ENCODE data around the gene CDH13.

DNA sequence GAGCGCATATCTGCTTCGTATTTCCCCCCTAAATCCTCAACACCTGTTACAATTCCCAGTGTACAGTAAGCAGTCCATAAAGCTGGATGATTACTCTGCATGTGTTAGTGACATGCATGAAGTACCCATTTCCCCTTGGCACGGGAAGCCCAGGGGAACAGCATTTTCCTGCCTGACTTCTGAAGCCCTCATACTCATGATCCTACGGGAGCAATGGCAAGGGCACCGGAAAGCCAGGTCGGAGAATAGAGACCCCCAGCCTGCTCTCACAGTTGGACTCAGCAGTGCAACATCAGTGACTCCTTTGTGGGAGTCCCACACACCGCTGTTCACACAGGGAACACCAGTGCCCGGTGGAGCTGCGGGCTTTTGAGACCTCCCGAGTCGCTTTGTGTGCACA lies 336.9 kb downstream of the CDH13 start:
- TF ChIP-seq, protein P1, sequence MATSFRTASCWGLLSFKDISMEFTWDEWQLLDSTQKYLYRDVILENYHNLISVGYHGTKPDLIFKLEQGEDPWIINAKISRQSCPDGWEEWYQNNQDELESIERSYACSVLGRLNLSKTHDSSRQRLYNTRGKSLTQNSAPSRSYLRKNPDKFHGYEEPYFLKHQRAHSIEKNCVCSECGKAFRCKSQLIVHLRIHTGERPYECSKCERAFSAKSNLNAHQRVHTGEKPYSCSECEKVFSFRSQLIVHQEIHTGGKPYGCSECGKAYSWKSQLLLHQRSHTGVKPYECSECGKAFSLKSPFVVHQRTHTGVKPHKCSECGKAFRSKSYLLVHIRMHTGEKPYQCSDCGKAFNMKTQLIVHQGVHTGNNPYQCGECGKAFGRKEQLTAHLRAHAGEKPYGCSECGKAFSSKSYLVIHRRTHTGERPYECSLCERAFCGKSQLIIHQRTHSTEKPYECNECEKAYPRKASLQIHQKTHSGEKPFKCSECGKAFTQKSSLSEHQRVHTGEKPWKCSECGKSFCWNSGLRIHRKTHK (tag by site-specific recombination; IDR thresholded peaks at IDR 0.05), result no peak
- no peak for TF ChIP-seq TCF7L2 (IDR thresholded peaks at IDR 0.05; ENCODE audit: borderline replicate concordance, low read depth, low read length)
- TF ChIP-seq, protein P2, sequence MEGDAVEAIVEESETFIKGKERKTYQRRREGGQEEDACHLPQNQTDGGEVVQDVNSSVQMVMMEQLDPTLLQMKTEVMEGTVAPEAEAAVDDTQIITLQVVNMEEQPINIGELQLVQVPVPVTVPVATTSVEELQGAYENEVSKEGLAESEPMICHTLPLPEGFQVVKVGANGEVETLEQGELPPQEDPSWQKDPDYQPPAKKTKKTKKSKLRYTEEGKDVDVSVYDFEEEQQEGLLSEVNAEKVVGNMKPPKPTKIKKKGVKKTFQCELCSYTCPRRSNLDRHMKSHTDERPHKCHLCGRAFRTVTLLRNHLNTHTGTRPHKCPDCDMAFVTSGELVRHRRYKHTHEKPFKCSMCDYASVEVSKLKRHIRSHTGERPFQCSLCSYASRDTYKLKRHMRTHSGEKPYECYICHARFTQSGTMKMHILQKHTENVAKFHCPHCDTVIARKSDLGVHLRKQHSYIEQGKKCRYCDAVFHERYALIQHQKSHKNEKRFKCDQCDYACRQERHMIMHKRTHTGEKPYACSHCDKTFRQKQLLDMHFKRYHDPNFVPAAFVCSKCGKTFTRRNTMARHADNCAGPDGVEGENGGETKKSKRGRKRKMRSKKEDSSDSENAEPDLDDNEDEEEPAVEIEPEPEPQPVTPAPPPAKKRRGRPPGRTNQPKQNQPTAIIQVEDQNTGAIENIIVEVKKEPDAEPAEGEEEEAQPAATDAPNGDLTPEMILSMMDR (tag by site-specific recombination; IDR thresholded peaks at IDR 0.05), result no peak
- TF ChIP-seq, protein P3, sequence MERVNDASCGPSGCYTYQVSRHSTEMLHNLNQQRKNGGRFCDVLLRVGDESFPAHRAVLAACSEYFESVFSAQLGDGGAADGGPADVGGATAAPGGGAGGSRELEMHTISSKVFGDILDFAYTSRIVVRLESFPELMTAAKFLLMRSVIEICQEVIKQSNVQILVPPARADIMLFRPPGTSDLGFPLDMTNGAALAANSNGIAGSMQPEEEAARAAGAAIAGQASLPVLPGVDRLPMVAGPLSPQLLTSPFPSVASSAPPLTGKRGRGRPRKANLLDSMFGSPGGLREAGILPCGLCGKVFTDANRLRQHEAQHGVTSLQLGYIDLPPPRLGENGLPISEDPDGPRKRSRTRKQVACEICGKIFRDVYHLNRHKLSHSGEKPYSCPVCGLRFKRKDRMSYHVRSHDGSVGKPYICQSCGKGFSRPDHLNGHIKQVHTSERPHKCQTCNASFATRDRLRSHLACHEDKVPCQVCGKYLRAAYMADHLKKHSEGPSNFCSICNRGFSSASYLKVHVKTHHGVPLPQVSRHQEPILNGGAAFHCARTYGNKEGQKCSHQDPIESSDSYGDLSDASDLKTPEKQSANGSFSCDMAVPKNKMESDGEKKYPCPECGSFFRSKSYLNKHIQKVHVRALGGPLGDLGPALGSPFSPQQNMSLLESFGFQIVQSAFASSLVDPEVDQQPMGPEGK (tag by site-specific recombination; IDR thresholded peaks at IDR 0.05), result no peak
- TF ChIP-seq ZNF510 (tag by site-specific recombination; IDR thresholded peaks at IDR 0.05; ENCODE audit: insufficient replicate concordance), result no peak
- TF ChIP-seq ZNF274 (IDR thresholded peaks at IDR 0.05; ENCODE audit: low read length), result no peak
- no peak for TF ChIP-seq ZNF274 (tag by site-specific recombination; IDR thresholded peaks at IDR 0.05; ENCODE audit: borderline replicate concordance)
- TF ChIP-seq, protein P4, sequence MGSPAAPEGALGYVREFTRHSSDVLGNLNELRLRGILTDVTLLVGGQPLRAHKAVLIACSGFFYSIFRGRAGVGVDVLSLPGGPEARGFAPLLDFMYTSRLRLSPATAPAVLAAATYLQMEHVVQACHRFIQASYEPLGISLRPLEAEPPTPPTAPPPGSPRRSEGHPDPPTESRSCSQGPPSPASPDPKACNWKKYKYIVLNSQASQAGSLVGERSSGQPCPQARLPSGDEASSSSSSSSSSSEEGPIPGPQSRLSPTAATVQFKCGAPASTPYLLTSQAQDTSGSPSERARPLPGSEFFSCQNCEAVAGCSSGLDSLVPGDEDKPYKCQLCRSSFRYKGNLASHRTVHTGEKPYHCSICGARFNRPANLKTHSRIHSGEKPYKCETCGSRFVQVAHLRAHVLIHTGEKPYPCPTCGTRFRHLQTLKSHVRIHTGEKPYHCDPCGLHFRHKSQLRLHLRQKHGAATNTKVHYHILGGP (tag by site-specific recombination; IDR thresholded peaks at IDR 0.05), result no peak
- TF ChIP-seq, protein P5, sequence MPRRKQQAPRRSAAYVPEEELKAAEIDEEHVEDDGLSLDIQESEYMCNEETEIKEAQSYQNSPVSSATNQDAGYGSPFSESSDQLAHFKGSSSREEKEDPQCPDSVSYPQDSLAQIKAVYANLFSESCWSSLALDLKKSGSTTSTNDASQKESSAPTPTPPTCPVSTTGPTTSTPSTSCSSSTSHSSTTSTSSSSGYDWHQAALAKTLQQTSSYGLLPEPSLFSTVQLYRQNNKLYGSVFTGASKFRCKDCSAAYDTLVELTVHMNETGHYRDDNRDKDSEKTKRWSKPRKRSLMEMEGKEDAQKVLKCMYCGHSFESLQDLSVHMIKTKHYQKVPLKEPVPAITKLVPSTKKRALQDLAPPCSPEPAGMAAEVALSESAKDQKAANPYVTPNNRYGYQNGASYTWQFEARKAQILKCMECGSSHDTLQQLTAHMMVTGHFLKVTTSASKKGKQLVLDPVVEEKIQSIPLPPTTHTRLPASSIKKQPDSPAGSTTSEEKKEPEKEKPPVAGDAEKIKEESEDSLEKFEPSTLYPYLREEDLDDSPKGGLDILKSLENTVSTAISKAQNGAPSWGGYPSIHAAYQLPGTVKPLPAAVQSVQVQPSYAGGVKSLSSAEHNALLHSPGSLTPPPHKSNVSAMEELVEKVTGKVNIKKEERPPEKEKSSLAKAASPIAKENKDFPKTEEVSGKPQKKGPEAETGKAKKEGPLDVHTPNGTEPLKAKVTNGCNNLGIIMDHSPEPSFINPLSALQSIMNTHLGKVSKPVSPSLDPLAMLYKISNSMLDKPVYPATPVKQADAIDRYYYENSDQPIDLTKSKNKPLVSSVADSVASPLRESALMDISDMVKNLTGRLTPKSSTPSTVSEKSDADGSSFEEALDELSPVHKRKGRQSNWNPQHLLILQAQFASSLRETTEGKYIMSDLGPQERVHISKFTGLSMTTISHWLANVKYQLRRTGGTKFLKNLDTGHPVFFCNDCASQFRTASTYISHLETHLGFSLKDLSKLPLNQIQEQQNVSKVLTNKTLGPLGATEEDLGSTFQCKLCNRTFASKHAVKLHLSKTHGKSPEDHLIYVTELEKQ (tag by site-specific recombination; IDR thresholded peaks at IDR 0.05; ENCODE audit: borderline replicate concordance), result no peak
- TF ChIP-seq, protein P6, sequence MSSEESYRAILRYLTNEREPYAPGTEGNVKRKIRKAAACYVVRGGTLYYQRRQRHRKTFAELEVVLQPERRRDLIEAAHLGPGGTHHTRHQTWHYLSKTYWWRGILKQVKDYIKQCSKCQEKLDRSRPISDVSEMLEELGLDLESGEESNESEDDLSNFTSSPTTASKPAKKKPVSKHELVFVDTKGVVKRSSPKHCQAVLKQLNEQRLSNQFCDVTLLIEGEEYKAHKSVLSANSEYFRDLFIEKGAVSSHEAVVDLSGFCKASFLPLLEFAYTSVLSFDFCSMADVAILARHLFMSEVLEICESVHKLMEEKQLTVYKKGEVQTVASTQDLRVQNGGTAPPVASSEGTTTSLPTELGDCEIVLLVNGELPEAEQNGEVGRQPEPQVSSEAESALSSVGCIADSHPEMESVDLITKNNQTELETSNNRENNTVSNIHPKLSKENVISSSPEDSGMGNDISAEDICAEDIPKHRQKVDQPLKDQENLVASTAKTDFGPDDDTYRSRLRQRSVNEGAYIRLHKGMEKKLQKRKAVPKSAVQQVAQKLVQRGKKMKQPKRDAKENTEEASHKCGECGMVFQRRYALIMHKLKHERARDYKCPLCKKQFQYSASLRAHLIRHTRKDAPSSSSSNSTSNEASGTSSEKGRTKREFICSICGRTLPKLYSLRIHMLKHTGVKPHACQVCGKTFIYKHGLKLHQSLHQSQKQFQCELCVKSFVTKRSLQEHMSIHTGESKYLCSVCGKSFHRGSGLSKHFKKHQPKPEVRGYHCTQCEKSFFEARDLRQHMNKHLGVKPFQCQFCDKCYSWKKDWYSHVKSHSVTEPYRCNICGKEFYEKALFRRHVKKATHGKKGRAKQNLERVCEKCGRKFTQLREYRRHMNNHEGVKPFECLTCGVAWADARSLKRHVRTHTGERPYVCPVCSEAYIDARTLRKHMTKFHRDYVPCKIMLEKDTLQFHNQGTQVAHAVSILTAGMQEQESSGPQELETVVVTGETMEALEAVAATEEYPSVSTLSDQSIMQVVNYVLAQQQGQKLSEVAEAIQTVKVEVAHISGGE (tag by site-specific recombination; conservative IDR thresholded peaks at IDR 0.05; ENCODE audit: low read depth), result no peak

Measured in HEK293 (cell line).